Activated naive CD8-positive, alpha-beta T cell treated with anti-CD3 and anti-CD28 coated beads for 36 hours (primary cell): Measurements from ENCODE around the gene MGAT4C. TPM values are rescaled to one million over a fixed set of nuclear protein-coding genes. Genes with fewer than 3 reads are reported as not detected.
"Not testable (repeated sequence)": the region's sequence is repeated elsewhere in the genome, so short reads cannot be mapped to it uniquely, and the experiment has no call there.

ENCODE experiments used
- DNase-seq: peaks from one replicate; pipeline ENCODE4 v3.0.0; 2021
- H3K27ac Mint-ChIP-seq: one replicate; pipeline ENCODE4 v1.8.0; 2022; ENCODE audit warnings: mild to moderate bottlenecking, moderate library complexity, mixed read lengths
- H3K27me3 Mint-ChIP-seq: one replicate; pipeline ENCODE4 v1.8.0; 2022; ENCODE audit warnings: mild to moderate bottlenecking, mixed read lengths
- H3K36me3 Mint-ChIP-seq: one replicate; pipeline ENCODE4 v1.8.0; 2021; ENCODE audit warnings: mild to moderate bottlenecking, mixed read lengths
- H3K4me1 Mint-ChIP-seq: one replicate; pipeline ENCODE4 v1.8.0; 2021; ENCODE audit warnings: mixed read lengths
- H3K4me3 Mint-ChIP-seq: one replicate; pipeline ENCODE4 v1.8.0; 2022; ENCODE audit warnings: mild to moderate bottlenecking, moderate library complexity, mixed read lengths
- H3K9me3 Mint-ChIP-seq: one replicate; pipeline ENCODE4 v1.8.0; 2022; ENCODE audit warnings: mixed read lengths
- total RNA-seq, 2 experiments: library from RNA; stranded (reverse); gene quantifications; one replicate each; pipeline ENCODE4 v1.2.3, GENCODE V29; 2021

MGAT4C gene
- total RNA-seq = not detected

- Mint-ChIP-seq H3K27me3 (no peaks in the 10 kb centered on the region), H3K9me3 (no peaks in the 10 kb centered on the region), H3K27ac (no peak within 1 kb of the TSS), H3K4me3 (no peak within 1 kb of the TSS), H3K4me1 (no peaks in the 10 kb centered on the region), H3K36me3 (no peaks in the 10 kb centered on the region)
- no peak for DNase-seq
Measured at GRCh38 chr12:86256163-86256562, at the start of gene MGAT4C. Gene MGAT4C, minus strand, starts transcription at chr12:86256391.

- not testable (repeated sequence) for DNase-seq, H3K27ac Mint-ChIP-seq, H3K9me3 Mint-ChIP-seq, H3K36me3 Mint-ChIP-seq, H3K4me3 Mint-ChIP-seq, H3K27me3 Mint-ChIP-seq, H3K4me1 Mint-ChIP-seq
Measured at GRCh38 chr12:86296396-86296795, 40.2 kb upstream of the MGAT4C start.

- no peak for DNase-seq
- H3K36me3 Mint-ChIP-seq = no peaks in the 10 kb centered on the region
- H3K4me3 Mint-ChIP-seq = no peak overlapping the region
- H3K27ac Mint-ChIP-seq = no peak overlapping the region
- H3K4me1 Mint-ChIP-seq = no peaks in the 10 kb centered on the region
- H3K27me3 Mint-ChIP-seq = no peaks in the 10 kb centered on the region
- peaks cover 8% of the 10 kb centered on the region for H3K9me3 Mint-ChIP-seq
Measured at GRCh38 chr12:86293682-86294240, 37.6 kb upstream of the MGAT4C start.

GRCh38 chr12:86292480-86292879, 36.3 kb upstream of the MGAT4C start:
- no peaks in the 10 kb centered on the region for H3K4me1 Mint-ChIP-seq
- H3K4me3 Mint-ChIP-seq = no peak overlapping the region
- DNase-seq = no peak
- no peak overlapping the region for H3K27ac Mint-ChIP-seq
- H3K9me3 Mint-ChIP-seq = peaks cover 9% of the 10 kb centered on the region
- H3K27me3 Mint-ChIP-seq = no peaks in the 10 kb centered on the region
- no peaks in the 10 kb centered on the region for H3K36me3 Mint-ChIP-seq

GRCh38 chr12:86290615-86291014, 34.4 kb upstream of the MGAT4C start:
- no peaks in the 10 kb centered on the region for H3K27me3 Mint-ChIP-seq
- no peak overlapping the region for H3K27ac Mint-ChIP-seq
- H3K36me3 Mint-ChIP-seq = no peaks in the 10 kb centered on the region
- no peak overlapping the region for H3K4me3 Mint-ChIP-seq
- no peaks in the 10 kb centered on the region for H3K4me1 Mint-ChIP-seq
- H3K9me3 Mint-ChIP-seq = peaks cover 9% of the 10 kb centered on the region
- DNase-seq = no peak

- H3K27me3 Mint-ChIP-seq = no peaks in the 10 kb centered on the region
- H3K9me3 Mint-ChIP-seq = peaks cover 6% of the 10 kb centered on the region
- no peak for DNase-seq
- H3K27ac Mint-ChIP-seq = no peak overlapping the region
- no peaks in the 10 kb centered on the region for H3K36me3 Mint-ChIP-seq
- no peaks in the 10 kb centered on the region for H3K4me1 Mint-ChIP-seq
- H3K4me3 Mint-ChIP-seq = no peak overlapping the region
Measured at GRCh38 chr12:86286119-86286518, 29.9 kb upstream of the MGAT4C start.

- Mint-ChIP-seq H3K27me3 (no peaks in the 10 kb centered on the region), H3K36me3 (no peaks in the 10 kb centered on the region), H3K27ac (no peak overlapping the region), H3K4me3 (no peak overlapping the region), H3K9me3 (peaks cover 2% of the 10 kb centered on the region), H3K4me1 (no peaks in the 10 kb centered on the region)
- DNase-seq = no peak
Measured at GRCh38 chr12:86283620-86284019, 27.4 kb upstream of the MGAT4C start.

GRCh38 chr12:86275356-86275755, 19.2 kb upstream of the MGAT4C start:
- Mint-ChIP-seq H3K36me3 (no peaks in the 10 kb centered on the region), H3K27me3 (no peaks in the 10 kb centered on the region), H3K9me3 (peaks cover 4% of the 10 kb centered on the region), H3K4me1 (no peaks in the 10 kb centered on the region), H3K27ac (no peak overlapping the region), H3K4me3 (no peak overlapping the region)
- DNase-seq = no peak

- Mint-ChIP-seq H3K9me3 (no peaks in the 10 kb centered on the region), H3K27ac (no peak overlapping the region), H3K4me1 (no peaks in the 10 kb centered on the region), H3K4me3 (no peak overlapping the region), H3K36me3 (no peaks in the 10 kb centered on the region), H3K27me3 (peaks cover 6% of the 10 kb centered on the region)
- DNase-seq = no peak
Measured at GRCh38 chr12:86265329-86265695, 9.1 kb upstream of the MGAT4C start.

- Mint-ChIP-seq H3K4me3 (no peak overlapping the region), H3K36me3 (no peaks in the 10 kb centered on the region), H3K27me3 (peaks cover 6% of the 10 kb centered on the region), H3K27ac (no peak overlapping the region), H3K4me1 (no peaks in the 10 kb centered on the region), H3K9me3 (no peaks in the 10 kb centered on the region)
- DNase-seq = no peak
Measured at GRCh38 chr12:86264451-86265328, 8.5 kb upstream of the MGAT4C start.

GRCh38 chr12:86261578-86261977, 5.4 kb upstream of the MGAT4C start:
- Mint-ChIP-seq H3K4me1 (no peaks in the 10 kb centered on the region), H3K27ac (no peak overlapping the region), H3K36me3 (no peaks in the 10 kb centered on the region), H3K27me3 (peaks cover 6% of the 10 kb centered on the region), H3K4me3 (no peak overlapping the region), H3K9me3 (no peaks in the 10 kb centered on the region)
- DNase-seq = no peak

GRCh38 chr12:86261142-86261541, 5.0 kb upstream of the MGAT4C start:
- H3K27me3 Mint-ChIP-seq = peaks cover 6% of the 10 kb centered on the region
- no peak for DNase-seq
- no peak overlapping the region for H3K27ac Mint-ChIP-seq
- H3K4me3 Mint-ChIP-seq = no peak overlapping the region
- H3K4me1 Mint-ChIP-seq = no peaks in the 10 kb centered on the region
- H3K36me3 Mint-ChIP-seq = no peaks in the 10 kb centered on the region
- no peaks in the 10 kb centered on the region for H3K9me3 Mint-ChIP-seq

GRCh38 chr12:86260183-86260582, 4.0 kb upstream of the MGAT4C start:
- Mint-ChIP-seq H3K4me1 (no peaks in the 10 kb centered on the region), H3K27ac (no peak overlapping the region), H3K27me3 (peaks cover 4% of the 10 kb centered on the region), H3K36me3 (no peaks in the 10 kb centered on the region), H3K4me3 (no peak overlapping the region), H3K9me3 (no peaks in the 10 kb centered on the region)
- no peak for DNase-seq

GRCh38 chr12:86257134-86257533, 943 bp upstream of the MGAT4C start:
- Mint-ChIP-seq H3K9me3 (no peaks in the 10 kb centered on the region), H3K36me3 (no peaks in the 10 kb centered on the region), H3K27me3 (no peaks in the 10 kb centered on the region), H3K4me3 (no peak overlapping the region), H3K27ac (no peak overlapping the region), H3K4me1 (no peaks in the 10 kb centered on the region)
- DNase-seq = no peak

GRCh38 chr12:86254399-86255107, 1.6 kb downstream of the MGAT4C start:
- Mint-ChIP-seq H3K4me3 (no peak overlapping the region), H3K4me1 (no peaks in the 10 kb centered on the region), H3K27me3 (no peaks in the 10 kb centered on the region), H3K27ac (no peak overlapping the region), H3K36me3 (no peaks in the 10 kb centered on the region), H3K9me3 (peaks cover 1% of the 10 kb centered on the region)
- DNase-seq = no peak
